GM19395 (cell line): Measurements from ENCODE around the gene CDKAL1.
"Not testable (repeated sequence)": the region's sequence is repeated elsewhere in the genome, so short reads cannot be mapped to it uniquely, and the experiment has no call there.

Source experiments
- ATAC-seq: cut with Tn5 transposase; IDR thresholded peaks from one replicate; pipeline ENCODE4 v1.9.1; 2021; ENCODE audit warnings: mild to moderate bottlenecking, moderate library complexity; ENCODE audit not compliant: unreplicated experiment

The CDKAL1 gene

DNA sequence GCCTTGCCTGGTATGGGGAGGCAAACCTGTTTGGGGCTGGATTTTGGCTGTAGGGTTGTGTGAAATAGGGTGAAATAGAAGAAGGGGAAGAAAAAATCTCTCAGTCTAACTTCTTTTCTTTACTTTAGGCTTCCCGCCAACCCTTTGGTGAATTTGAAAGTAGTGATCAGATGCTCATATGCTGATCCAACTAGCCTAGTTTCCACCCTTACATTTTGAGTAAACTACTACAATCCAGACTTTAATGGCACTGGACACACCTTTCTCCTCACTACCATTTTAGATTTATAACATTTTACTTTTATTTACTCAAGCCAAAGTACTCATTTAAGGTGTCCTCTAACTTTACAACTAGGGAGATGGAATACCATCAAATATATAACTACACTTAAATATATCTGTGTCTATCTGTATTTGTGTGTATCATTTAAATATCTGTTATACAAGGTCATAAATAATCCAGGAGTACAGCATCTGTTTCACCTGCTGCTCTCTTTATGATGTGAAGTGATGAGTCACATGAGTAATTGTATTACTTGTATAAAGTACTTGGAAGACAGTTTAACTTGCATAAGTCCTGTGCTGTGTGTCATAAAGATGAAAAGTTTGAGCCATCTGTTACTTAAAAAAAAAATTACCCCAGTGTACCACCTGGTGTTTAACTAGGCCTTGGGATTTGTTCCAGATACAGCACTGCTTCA lies 172.1 kb downstream of the CDKAL1 start:
- no peak for ATAC-seq

DNA sequence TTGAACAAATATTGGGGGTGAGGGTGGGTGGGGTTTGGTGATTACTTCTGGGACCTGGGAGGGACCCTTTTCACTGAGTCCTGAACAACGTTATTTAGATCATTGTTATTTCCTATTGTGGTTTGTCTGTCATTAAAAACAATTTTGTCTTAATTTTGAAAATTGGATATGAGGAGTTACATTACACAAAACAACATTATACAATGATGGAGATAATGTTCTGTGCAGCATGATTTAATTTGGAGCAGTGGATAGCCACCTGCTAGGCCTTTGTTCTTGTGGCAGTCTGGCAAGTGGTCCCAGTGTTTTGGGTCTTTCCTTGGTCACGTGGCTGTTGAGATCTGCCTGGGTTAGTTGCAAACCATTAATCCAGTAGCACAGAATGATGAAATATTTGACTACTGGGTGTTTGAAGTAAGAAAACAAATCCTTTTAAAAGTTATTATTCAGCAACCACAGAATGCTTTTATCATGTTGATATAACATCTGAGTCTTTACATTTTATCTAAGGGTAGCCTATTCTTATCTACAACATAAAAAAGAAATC lies 172.8 kb downstream of the CDKAL1 start:
- ATAC-seq = no peak

GRCh38 chr6:20707870-20708269 lies 173.6 kb downstream of the CDKAL1 start:
- no peak for ATAC-seq

- peak; percentile 86 for ATAC-seq
Observed at GRCh38 chr6:20708367-20709124, 174.3 kb downstream of the CDKAL1 start.

GRCh38 chr6:20709451-20709850 lies 175.2 kb downstream of the CDKAL1 start:
- no peak for ATAC-seq

GRCh38 chr6:20710341-20710740 lies 176.1 kb downstream of the CDKAL1 start:
- ATAC-seq = no peak

DNA sequence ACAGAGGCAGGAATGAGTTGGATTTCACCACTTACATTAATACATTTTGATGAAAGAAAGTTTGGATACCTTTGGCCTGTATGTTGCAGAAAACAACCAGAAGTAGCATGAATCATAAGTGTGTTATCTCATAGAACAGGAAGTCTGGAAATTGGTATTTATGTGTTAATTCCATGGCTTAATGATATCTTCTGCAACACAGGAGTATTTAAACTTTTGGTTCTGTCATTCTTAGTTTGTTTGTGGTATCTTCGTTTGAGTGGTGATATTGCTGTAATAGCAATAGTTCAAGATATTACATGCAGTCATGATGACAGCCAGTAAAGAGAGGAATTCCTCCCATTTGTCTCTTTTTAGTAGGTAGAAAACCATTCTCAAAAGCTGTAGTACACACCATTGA lies 177.3 kb downstream of the CDKAL1 start:
- no peak for ATAC-seq

- no peak for ATAC-seq
Observed at GRCh38 chr6:20712011-20712410, 177.8 kb downstream of the CDKAL1 start.

GRCh38 chr6:20715135-20715806 lies 181.0 kb downstream of the CDKAL1 start:
- ATAC-seq = no peak

- ATAC-seq = peak; percentile 84
Observed at GRCh38 chr6:20716865-20717264, 182.6 kb downstream of the CDKAL1 start.

DNA sequence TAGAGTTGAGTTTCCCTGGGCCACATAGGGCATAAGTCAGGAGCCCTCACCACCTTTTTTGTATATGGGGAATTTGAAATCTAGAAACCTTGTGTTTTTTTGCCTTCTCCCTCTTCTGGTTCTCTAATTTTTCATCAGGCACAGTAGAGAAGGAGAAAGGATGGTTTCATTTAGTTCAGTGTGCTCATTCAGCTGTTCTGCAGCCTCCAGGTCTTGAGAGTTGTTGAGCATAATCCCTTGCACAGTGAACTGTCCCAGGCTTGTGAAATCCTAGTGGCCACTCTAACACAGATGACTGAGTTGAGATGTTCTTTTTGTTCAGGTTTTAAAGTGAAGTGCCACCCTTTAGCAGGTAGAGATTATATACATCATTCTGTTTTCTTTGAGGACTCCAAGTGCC lies 183.5 kb downstream of the CDKAL1 start:
- ATAC-seq = no peak

DNA sequence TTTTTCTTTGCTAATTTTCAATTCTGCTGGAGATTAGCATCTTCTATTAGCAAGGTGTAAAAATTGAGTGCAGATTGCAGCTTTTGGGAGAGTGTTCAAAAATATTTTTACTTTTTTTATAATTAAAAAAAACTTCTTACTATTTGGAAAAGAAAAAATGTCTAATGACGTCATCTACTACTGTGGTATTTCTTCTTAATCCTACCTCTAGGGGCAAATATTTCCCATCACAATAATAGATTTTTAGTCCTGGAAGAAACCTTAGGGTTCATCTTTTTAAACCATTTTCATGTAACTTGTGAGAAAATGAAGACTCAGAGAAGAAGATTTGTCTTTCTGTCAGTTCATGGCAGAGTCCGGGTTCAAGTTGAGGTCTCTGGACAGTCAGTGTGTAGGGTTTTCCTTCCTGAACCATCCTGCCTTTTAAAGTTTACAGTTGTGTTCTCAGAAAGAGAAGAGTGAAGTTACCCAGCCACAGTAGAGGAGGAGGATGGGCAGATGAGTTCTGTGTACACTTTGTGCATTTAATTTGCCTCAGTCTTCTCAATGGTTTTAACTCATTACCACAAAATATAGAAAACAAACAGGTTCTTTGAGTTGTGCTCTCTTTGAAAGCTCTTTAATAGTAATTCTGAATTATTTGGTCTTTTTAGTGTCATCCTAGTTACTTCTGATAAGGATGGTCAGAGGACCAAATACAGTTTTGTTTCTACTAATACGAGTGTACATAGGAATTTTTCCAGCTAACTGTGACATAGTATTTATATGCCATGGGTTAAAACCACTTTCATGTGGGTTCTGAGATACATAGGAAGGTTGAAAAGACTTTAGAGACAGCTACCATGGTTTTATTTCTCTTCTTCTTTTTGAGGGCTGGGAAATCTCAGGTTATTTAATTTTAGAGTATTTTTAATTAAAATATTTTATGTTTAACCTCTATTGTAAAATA lies 184.7 kb downstream of the CDKAL1 start:
- ATAC-seq = no peak

DNA sequence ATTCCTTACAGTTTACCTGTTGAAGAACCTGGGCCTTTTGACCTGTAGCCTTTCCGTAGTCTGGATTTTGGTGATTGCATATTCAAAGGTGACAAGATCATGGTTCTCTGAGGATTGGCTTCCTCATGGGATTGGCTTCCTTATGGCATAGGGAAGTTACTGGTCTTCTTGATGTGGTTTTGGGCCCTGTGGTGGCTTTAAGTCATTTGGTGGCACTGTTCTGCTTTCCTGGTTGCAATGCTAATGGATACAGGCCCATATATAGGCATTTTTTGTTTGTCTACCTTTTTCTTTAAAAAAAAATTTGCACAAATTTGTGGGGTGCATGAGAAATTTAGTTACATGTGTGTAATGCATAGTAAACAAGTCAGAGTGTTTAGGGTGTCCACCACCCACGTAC lies 185.7 kb downstream of the CDKAL1 start:
- ATAC-seq = no peak

DNA sequence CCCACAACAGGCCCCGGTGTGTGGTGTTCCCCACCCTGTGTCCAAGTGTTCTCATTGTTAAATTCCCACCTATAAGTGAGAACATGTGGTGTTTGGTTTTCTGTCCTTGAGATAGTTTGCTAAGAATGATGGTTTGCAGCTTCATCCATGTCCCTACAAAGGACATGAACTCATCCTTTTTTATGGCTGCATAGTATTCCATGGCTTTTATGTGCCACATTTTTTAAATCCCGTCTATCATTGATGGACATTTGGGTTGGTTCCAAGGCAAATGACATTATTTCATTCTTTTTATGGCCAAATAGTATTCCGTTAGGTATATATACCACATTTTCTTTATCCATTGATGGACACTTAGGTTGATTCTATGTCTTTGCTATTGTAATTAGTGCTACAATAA lies 186.9 kb downstream of the CDKAL1 start:
- ATAC-seq = not testable (repeated sequence)

- peak; percentile 63 for ATAC-seq
Observed at GRCh38 chr6:20722455-20722854, 188.2 kb downstream of the CDKAL1 start.

GRCh38 chr6:20723236-20723635 lies 189.0 kb downstream of the CDKAL1 start:
- no peak for ATAC-seq

- no peak for ATAC-seq
Observed at GRCh38 chr6:20724443-20725190, 190.4 kb downstream of the CDKAL1 start.

- ATAC-seq = not testable (repeated sequence)
Observed at GRCh38 chr6:20725235-20725634, 191.0 kb downstream of the CDKAL1 start.

- no peak for ATAC-seq
Observed at GRCh38 chr6:20729086-20729485, 194.8 kb downstream of the CDKAL1 start.

GRCh38 chr6:20732362-20732761 lies 198.1 kb downstream of the CDKAL1 start:
- not testable (repeated sequence) for ATAC-seq
